Kidney (tissue), 14 donors: ENCODE measurements around the gene ITGB5. TPM values are rescaled to one million over a fixed set of nuclear protein-coding genes. Genes with fewer than 3 reads are reported as not detected.

Experiments
- DNase-seq, 5 donors: peaks; one replicate each; pipeline ENCODE4 v3.0.0-alpha.2; 2013 to 2020
- FAIRE-seq: peaks from 2 replicates; lab custom pipeline; 2012; peaks lifted over from hg19 to GRCh38; lab: Jason Lieb, UNC
- H3K27ac ChIP-seq, 2 donors: one replicate each; pipeline ENCODE4 v1.7.0; 2013; ENCODE audit warnings: low read depth in 2 of 2, low read length in 2 of 2, inconsistent platforms in 1 of 2
- H3K27me3 ChIP-seq: one replicate; pipeline ENCODE4 v1.7.1; 2013; ENCODE audit warnings: low read length, inconsistent platforms; ENCODE audit not compliant: control insufficient read depth, insufficient read depth
- H3K36me3 ChIP-seq, 3 donors: one replicate each; pipeline versions ENCODE4 v1.7.0 to v1.7.1; 2013; ENCODE audit warnings: low read length in 3 of 3, control low read depth in 1 of 3, inconsistent platforms in 1 of 3; ENCODE audit not compliant: insufficient read depth in 3 of 3, control insufficient read depth in 2 of 3
- H3K4me1 ChIP-seq, 3 donors: one replicate each; pipeline versions ENCODE4 v1.7.0 to v1.7.1; 2013; ENCODE audit warnings: low read length in 3 of 3, inconsistent platforms in 1 of 3, low read depth in 1 of 3; ENCODE audit not compliant: control insufficient read depth in 2 of 3, insufficient read depth in 2 of 3
- H3K4me3 ChIP-seq, 3 donors: one replicate each; pipeline versions ENCODE4 v1.7.0 to v1.8.1; 2013; ENCODE audit warnings: low read length in 3 of 3, control low read depth in 1 of 3, inconsistent platforms in 1 of 3
- H3K9ac ChIP-seq, 3 donors: one replicate each; pipeline versions ENCODE4 v1.7.0 to v1.7.1; 2013; ENCODE audit warnings: low read length in 3 of 3, control low read depth in 1 of 3, inconsistent platforms in 1 of 3
- H3K9me3 ChIP-seq, 3 donors: one replicate each; pipeline versions ENCODE4 v1.7.0 to v1.7.1; 2013; ENCODE audit warnings: low read length in 3 of 3, control low read depth in 1 of 3, inconsistent platforms in 1 of 3; ENCODE audit not compliant: control insufficient read depth in 2 of 3, insufficient read depth in 1 of 3
- CTCF ChIP-seq: IDR thresholded peaks from 3 replicates; pipeline ENCODE4 v1.5.1; 2012; ENCODE audit warnings: mild to moderate bottlenecking, moderate library complexity, borderline replicate concordance; ENCODE audit not compliant: insufficient read depth; ENCODE audit errors: extremely low read depth
- intact Hi-C: fragments of 100-400 bp; cut with DNase I; formaldehyde crosslinking; loops from one replicate; pipeline ENCODE4 v1.11.1; 2022
- polyA plus RNA-seq: library from polyadenylated mRNA; stranded (reverse); fragments of 350-450 nt; fragmentation: Illumina TruSeq; extraction: RNeasy Lipid Tissue Mini Kit (QIAGEN cat#74804); gene quantifications from one replicate; pipeline ENCODE4 v1.2.3, GENCODE V29; 2014; ENCODE audit warnings: low read depth, low replicate concordance; ENCODE audit not compliant: insufficient read depth
- total RNA-seq: library from RNA; stranded (reverse); fragmentation: NEBNext Ultra II Directional; extraction: Animal tissue kit (Norgen Biotek cat#: 25700); gene quantifications from one replicate; pipeline ENCODE4 v1.2.1, GENCODE V29; 2021
- donor health status: control.
- donor health status: control.
- donor health status: control.
- donor health status: control.
- donor health status: control.
- donor health status: DM: yes; HTN: yes; CAD: no.
- donor health status: Normal renal cell carcinoma (clear cell type).

ITGB5 gene
- total and polyA plus RNA-seq, 2 donors from 2014 or later: 115 TPM

- H3K9me3 ChIP-seq: no peaks in the 10 kb centered on the region
- no peak for FAIRE-seq
- H3K4me3 ChIP-seq: no peak overlapping the region
- TF ChIP-seq CTCF: no peak
- H3K27ac ChIP-seq: no peak overlapping the region
- intact Hi-C loops: no loop called here
- H3K27me3 ChIP-seq: no peaks in the 10 kb centered on the region
- H3K36me3 ChIP-seq: no peaks in the 10 kb centered on the region
- no peak overlapping the region for H3K9ac ChIP-seq
- DNase-seq: no peak
- peaks cover 0 to 7% (median 0%) of the 10 kb centered on the region in 3 donors for H3K4me1 ChIP-seq
Observed at GRCh38 chr3:124896824-124897526, 9.8 kb upstream of the ITGB5 start.

GRCh38 chr3:124895756-124896155 is 8.6 kb upstream of the ITGB5 start:
- intact Hi-C loops: no loop called here
- H3K27ac ChIP-seq: no peak overlapping the region
- H3K4me1 ChIP-seq: peaks cover 0 to 4% (median 0%) of the 10 kb centered on the region in 3 donors
- no peaks in the 10 kb centered on the region for H3K9me3 ChIP-seq
- H3K4me3 ChIP-seq: no peak overlapping the region
- no peaks in the 10 kb centered on the region for H3K27me3 ChIP-seq
- no peak for FAIRE-seq
- no peak for TF ChIP-seq CTCF
- DNase-seq: no peak
- no peak overlapping the region for H3K9ac ChIP-seq
- H3K36me3 ChIP-seq: no peaks in the 10 kb centered on the region

- FAIRE-seq: no peak
- Histone ChIP-seq H3K9ac (no peak overlapping the region), H3K4me3 (no peak overlapping the region), H3K27ac (no peak overlapping the region), H3K36me3 (no peaks in the 10 kb centered on the region), H3K27me3 (no peaks in the 10 kb centered on the region), H3K4me1 (no peaks in the 10 kb centered on the region), H3K9me3 (no peaks in the 10 kb centered on the region)
- intact Hi-C loops: no loop called here
- TF ChIP-seq CTCF: no peak
- no peak for DNase-seq
Observed at GRCh38 chr3:124893526-124893925, 6.4 kb upstream of the ITGB5 start.
